ENCODE measurements around the gene RTL10. TPM values are rescaled to one million over a fixed set of nuclear protein-coding genes. Genes with fewer than 3 reads are reported as not detected.

Gene RTL10
- polyA plus RNA-seq, 1 donor (not counting 4 experiments of a cell fraction or from before 2014, with no cell fraction given) = 12.9 TPM

GRCh38 chr22:19872779-19873137, 18.1 kb upstream of the RTL10 start:
- DNase-seq (ENCODE audit: low read depth, low spot score) (no peak), FAIRE-seq (no peak)
- no peaks in the 10 kb centered on the region for H3K9me3 ChIP-seq (ENCODE audit: control insufficient read depth, low read depth, low read length)
- dilution Hi-C loops (cut with MboI; ENCODE audit: extremely low pct_ligation_motif_present, low sequenced_read_pairs) = no loop called here
- no peaks in the 10 kb centered on the region for H3K36me3 ChIP-seq (ENCODE audit: control insufficient read depth in 2 of 2, extremely low read depth in 1 of 2, insufficient read depth in 2 of 2, low read length in 2 of 2)
- H3K9me1 ChIP-seq (ENCODE audit: control insufficient read depth, extremely low read depth, insufficient read depth, low read length) = no peaks in the 10 kb centered on the region
- no peaks in the 10 kb centered on the region for H4K20me1 ChIP-seq (ENCODE audit: control insufficient read depth, extremely low read depth, insufficient read depth, low read length)
- no peak overlapping the region for H2AFZ ChIP-seq (ENCODE audit: control insufficient read depth, low read length)
- H3K27me3 ChIP-seq (ENCODE audit: control insufficient read depth, extremely low read depth, insufficient read depth, low read length) = no peaks in the 10 kb centered on the region
- no peak overlapping the region for H3K4me3 ChIP-seq (ENCODE audit: control insufficient read depth in 2 of 3, extremely low read depth in 1 of 3, insufficient read depth in 2 of 3, low read depth in 1 of 3, low read length in 3 of 3)
- H3K9ac ChIP-seq (ENCODE audit: control insufficient read depth, extremely low read depth, insufficient read depth, low read length) = no peak overlapping the region
- TF ChIP-seq CTCF (optimal IDR thresholded peaks at IDR 0.05 in 1 of 3, IDR thresholded peaks at IDR 0.05 in 1 of 3, conservative IDR thresholded peaks at IDR 0.05 in 1 of 3; ENCODE audit: extremely low read depth in 1 of 3, insufficient read depth in 2 of 3, low read length in 3 of 3) (no peak), EZH2 (IDR thresholded peaks at IDR 0.05; ENCODE audit: low read length) (no peak)
- H3K4me2 ChIP-seq (ENCODE audit: control insufficient read depth, extremely low read depth, insufficient read depth, low read depth, low read length) = no peak overlapping the region
- no peak overlapping the region for H3K27ac ChIP-seq (ENCODE audit: control insufficient read depth, insufficient read depth, low read length)
- no peaks in the 10 kb centered on the region for H3K79me2 ChIP-seq (ENCODE audit: control insufficient read depth, insufficient read depth, low read length)
- H3K4me1 ChIP-seq (ENCODE audit: control insufficient read depth, extremely low read depth, insufficient read depth, low read length) = peaks cover 44% of the 10 kb centered on the region

GRCh38 chr22:19871845-19872778, 17.4 kb upstream of the RTL10 start:
- Histone ChIP-seq H3K27me3 (ENCODE audit: control insufficient read depth, extremely low read depth, insufficient read depth, low read length) (no peaks in the 10 kb centered on the region), H3K4me2 (ENCODE audit: control insufficient read depth, extremely low read depth, insufficient read depth, low read depth, low read length) (no peak overlapping the region), H3K79me2 (ENCODE audit: control insufficient read depth, insufficient read depth, low read length) (no peaks in the 10 kb centered on the region), H4K20me1 (ENCODE audit: control insufficient read depth, extremely low read depth, insufficient read depth, low read length) (no peaks in the 10 kb centered on the region), H3K9me1 (ENCODE audit: control insufficient read depth, extremely low read depth, insufficient read depth, low read length) (no peaks in the 10 kb centered on the region), H3K9me3 (ENCODE audit: control insufficient read depth, low read depth, low read length) (no peaks in the 10 kb centered on the region), H3K4me1 (ENCODE audit: control insufficient read depth, extremely low read depth, insufficient read depth, low read length) (peaks cover 44% of the 10 kb centered on the region), H2AFZ (ENCODE audit: control insufficient read depth, low read length) (no peak overlapping the region), H3K9ac (ENCODE audit: control insufficient read depth, extremely low read depth, insufficient read depth, low read length) (no peak overlapping the region), H3K27ac (ENCODE audit: control insufficient read depth, insufficient read depth, low read length) (no peak overlapping the region), H3K4me3 (ENCODE audit: control insufficient read depth in 2 of 3, extremely low read depth in 1 of 3, insufficient read depth in 2 of 3, low read depth in 1 of 3, low read length in 3 of 3) (no peak overlapping the region), H3K36me3 (ENCODE audit: control insufficient read depth in 2 of 2, extremely low read depth in 1 of 2, insufficient read depth in 2 of 2, low read length in 2 of 2) (no peaks in the 10 kb centered on the region)
- DNase-seq (ENCODE audit: low read depth, low spot score) = no peak
- no peak for FAIRE-seq
- no peak for TF ChIP-seq CTCF (optimal IDR thresholded peaks at IDR 0.05 in 1 of 3, IDR thresholded peaks at IDR 0.05 in 1 of 3, conservative IDR thresholded peaks at IDR 0.05 in 1 of 3; ENCODE audit: extremely low read depth in 1 of 3, insufficient read depth in 2 of 3, low read length in 3 of 3)
- no peak for TF ChIP-seq EZH2 (IDR thresholded peaks at IDR 0.05; ENCODE audit: low read length)
- dilution Hi-C loops (cut with MboI; ENCODE audit: extremely low pct_ligation_motif_present, low sequenced_read_pairs) = no loop called here
